Non-pigmented ciliary epithelial cell (primary cell): ENCODE measurements around the gene OSBPL9.

Experiments
- DNase-seq: peaks from one replicate; pipeline ENCODE4 v3.0.0-alpha.2; 2010; ENCODE audit warnings: low read depth

OSBPL9 gene

GRCh38 chr1:51735746-51736254, 118.9 kb downstream of the OSBPL9 start:
- no peak for DNase-seq

- DNase-seq, result peak; percentile 65
These were observed 119.8 kb downstream of the OSBPL9 start for GRCh38 chr1:51736702-51737101.

- no peak for DNase-seq
These were observed 121.8 kb downstream of the OSBPL9 start for GRCh38 chr1:51738681-51739080.

- no peak for DNase-seq
These were observed 123.8 kb downstream of the OSBPL9 start for GRCh38 chr1:51740652-51741051.

- DNase-seq, result no peak
These were observed 124.3 kb downstream of the OSBPL9 start for GRCh38 chr1:51741121-51741681.

GRCh38 chr1:51744506-51745303, 127.8 kb downstream of the OSBPL9 start:
- DNase-seq, result no peak

- no peak for DNase-seq
These were observed 128.3 kb downstream of the OSBPL9 start for GRCh38 chr1:51745304-51745570.

- no peak for DNase-seq
These were observed 132.3 kb downstream of the OSBPL9 start for GRCh38 chr1:51749151-51749550.

- no peak for DNase-seq
These were observed 133.3 kb downstream of the OSBPL9 start for GRCh38 chr1:51750218-51750617.

- no peak for DNase-seq
These were observed 133.8 kb downstream of the OSBPL9 start for GRCh38 chr1:51750729-51751128.

GRCh38 chr1:51752073-51752948, 135.4 kb downstream of the OSBPL9 start:
- DNase-seq, result no peak

- no peak for DNase-seq
These were observed 137.1 kb downstream of the OSBPL9 start for GRCh38 chr1:51753969-51754368.

- DNase-seq, result no peak
These were observed 137.8 kb downstream of the OSBPL9 start for GRCh38 chr1:51754666-51755065.

GRCh38 chr1:51755437-51755836, 138.5 kb downstream of the OSBPL9 start:
- DNase-seq, result no peak

- no peak for DNase-seq
These were observed 139.4 kb downstream of the OSBPL9 start for GRCh38 chr1:51756290-51756689.

- no peak for DNase-seq
These were observed 141.4 kb downstream of the OSBPL9 start for GRCh38 chr1:51758310-51758709.

- DNase-seq, result no peak
These were observed 144.0 kb downstream of the OSBPL9 start for GRCh38 chr1:51760872-51761271.

- DNase-seq, result no peak
These were observed 144.5 kb downstream of the OSBPL9 start for GRCh38 chr1:51761351-51761750.

- peak; percentile 45 for DNase-seq
These were observed 152.2 kb downstream of the OSBPL9 start for GRCh38 chr1:51768971-51769588.

GRCh38 chr1:51776408-51776807, 159.5 kb downstream of the OSBPL9 start:
- DNase-seq, result no peak

GRCh38 chr1:51780927-51781326, 164.0 kb downstream of the OSBPL9 start:
- DNase-seq, result no peak

GRCh38 chr1:51784997-51785421, 168.1 kb downstream of the OSBPL9 start:
- no peak for DNase-seq
